Smooth muscle cell (in vitro differentiated cells): Measurements from ENCODE around the gene LEO1. TPM values are rescaled to one million over a fixed set of nuclear protein-coding genes. Genes with fewer than 3 reads are reported as not detected.

Source experiments
- DNase-seq: peaks from one replicate; lab custom pipeline; 2025; ENCODE audit not compliant: unreplicated experiment; lab: John Stamatoyannopoulos, UW
- H2AFZ ChIP-seq: fragments of 200-600 bp; sonication (generic); 2 replicates; pipeline ENCODE4 v1.6.0; 2016; ENCODE audit warnings: antibody characterized with exemption, low read depth, mild to moderate bottlenecking
- H3F3A ChIP-seq: fragments of 200-600 bp; sonication (generic); 2 replicates; pipeline ENCODE4 v1.6.0; 2017; ENCODE audit warnings: antibody characterized with exemption, low read depth
- H3K27ac ChIP-seq: fragments of 200-600 bp; sonication (generic); 2 replicates; pipeline ENCODE4 v1.5.1; 2016; ENCODE audit warnings: low read depth, mild to moderate bottlenecking
- H3K27me3 ChIP-seq: fragments of 200-600 bp; sonication (generic); 2 replicates; pipeline ENCODE4 v1.6.1; 2016; ENCODE audit warnings: low read depth, mild to moderate bottlenecking
- H3K36me3 ChIP-seq: fragments of 200-600 bp; sonication (generic); 2 replicates; pipeline ENCODE4 v1.5.1; 2016; ENCODE audit warnings: low read depth
- H3K4me1 ChIP-seq: fragments of 200-600 bp; sonication (generic); 2 replicates; pipeline ENCODE4 v1.5.1; 2016; ENCODE audit warnings: low read depth
- H3K4me2 ChIP-seq: fragments of 200-600 bp; sonication (generic); 2 replicates; pipeline ENCODE4 v1.6.0; 2016; ENCODE audit warnings: mild to moderate bottlenecking
- H3K4me3 ChIP-seq: fragments of 200-600 bp; sonication (generic); 2 replicates; pipeline ENCODE4 v1.5.1; 2016; ENCODE audit warnings: mild to moderate bottlenecking
- H3K79me2 ChIP-seq: fragments of 200-600 bp; sonication (generic); 2 replicates; pipeline ENCODE4 v1.6.0; 2016; ENCODE audit warnings: low read depth, mild to moderate bottlenecking
- H3K9ac ChIP-seq: fragments of 200-600 bp; sonication (generic); 2 replicates; pipeline ENCODE4 v1.6.0; 2016; ENCODE audit warnings: low read depth
- H3K9me3 ChIP-seq: fragments of 200-600 bp; sonication (generic); replicated peaks from 2 replicates; pipeline ENCODE4 v1.5.1; 2016; ENCODE audit warnings: low read depth
- H4K20me1 ChIP-seq: fragments of 200-600 bp; sonication (generic); 2 replicates; pipeline ENCODE4 v1.6.0; 2016; ENCODE audit warnings: low read depth
- CTCF ChIP-seq: fragments of 200-600 bp; sonication (generic); IDR thresholded peaks from 2 replicates; pipeline ENCODE4 v1.5.1; 2017; ENCODE audit warnings: borderline replicate concordance, mild to moderate bottlenecking, antibody characterized with exemption; ENCODE audit not compliant: insufficient read depth, poor library complexity, severe bottlenecking
- WGBS: methylation state at CpG from one replicate; pipeline ENCODE4 v1.1.7; 2016; ENCODE audit warnings: low lambda C conversion rate; 5-methylcytosine and 5-hydroxymethylcytosine counted together
- polyA plus RNA-seq: library from polyadenylated mRNA; unstranded; fragments of >200 nt; fragmentation: Nextera tagmentation; extraction: Ambion mirVana; gene quantifications from 2 replicates; pipeline ENCODE4 v1.2.1, GENCODE V29; 2016
- total RNA-seq: library from RNA; depleted of rRNA; stranded (reverse); fragments of >200 nt; gene quantifications from 2 replicates; pipeline ENCODE4 v1.2.3, GENCODE V29; 2014

LEO1 gene
- total and polyA plus RNA-seq, 2 experiments from 2014 or later = 20.5 to 26.6 TPM

- Histone ChIP-seq H3K9me3 (no peaks in the 10 kb centered on the region), H3K79me2 (no peaks in the 10 kb centered on the region), H2AFZ (no peak overlapping the region), H3F3A (peaks cover 5% of the 10 kb centered on the region), H3K9ac (no peak overlapping the region), H3K36me3 (no peaks in the 10 kb centered on the region), H3K4me1 (no peaks in the 10 kb centered on the region), H3K4me3 (no peak overlapping the region), H3K27me3 (no peaks in the 10 kb centered on the region), H3K4me2 (no peak overlapping the region), H4K20me1 (no peaks in the 10 kb centered on the region), H3K27ac (no peak overlapping the region)
- TF ChIP-seq CTCF = no peak
- WGBS = 90% methylated on average over 2 of the region's 2 CpGs
- no peak for DNase-seq
Measured at GRCh38 chr15:52008698-52009434, 37.3 kb upstream of the LEO1 start.

- no peak for TF ChIP-seq CTCF
- WGBS = 93% methylated on average over 5 of the region's 5 CpGs
- DNase-seq = no peak
- H3F3A ChIP-seq = peaks cover 5% of the 10 kb centered on the region
- H3K4me3 ChIP-seq = no peak overlapping the region
- H3K9me3 ChIP-seq = no peaks in the 10 kb centered on the region
- no peaks in the 10 kb centered on the region for H3K79me2 ChIP-seq
- no peak overlapping the region for H2AFZ ChIP-seq
- no peaks in the 10 kb centered on the region for H3K27me3 ChIP-seq
- no peak overlapping the region for H3K9ac ChIP-seq
- no peak overlapping the region for H3K4me2 ChIP-seq
- H3K27ac ChIP-seq = no peak overlapping the region
- H3K4me1 ChIP-seq = no peaks in the 10 kb centered on the region
- no peaks in the 10 kb centered on the region for H3K36me3 ChIP-seq
- no peaks in the 10 kb centered on the region for H4K20me1 ChIP-seq
Measured at GRCh38 chr15:52008359-52008697, 36.8 kb upstream of the LEO1 start.

GRCh38 chr15:52006702-52007340 lies 35.2 kb upstream of the LEO1 start:
- Histone ChIP-seq H3K4me3 (no peak overlapping the region), H3F3A (peaks cover 5% of the 10 kb centered on the region), H3K36me3 (no peaks in the 10 kb centered on the region), H3K9me3 (no peaks in the 10 kb centered on the region), H3K27ac (no peak overlapping the region), H3K79me2 (no peaks in the 10 kb centered on the region), H3K27me3 (no peaks in the 10 kb centered on the region), H3K4me2 (no peak overlapping the region), H4K20me1 (no peaks in the 10 kb centered on the region), H2AFZ (no peak overlapping the region), H3K4me1 (no peaks in the 10 kb centered on the region), H3K9ac (no peak overlapping the region)
- TF ChIP-seq CTCF = no peak
- WGBS = 82% methylated on average over 3 of the region's 3 CpGs
- no peak for DNase-seq
